ENCODE measurements around the gene DSG2.
A peak's percentile ranks its signal among the peaks of the same experiment; 100 is the strongest.

The DSG2 gene

GRCh38 chr18:31554776-31555175 lies 56.8 kb downstream of the DSG2 start:
- Histone ChIP-seq H3K79me2 (ENCODE audit: insufficient read depth, low read length) (no peaks in the 10 kb centered on the region), H4K20me1 (ENCODE audit: insufficient read depth, low read length) (no peaks in the 10 kb centered on the region), H3K27me3 (ENCODE audit: insufficient read depth, low read length) (no peaks in the 10 kb centered on the region; the same call in 1 of the 2 replicates), H3K36me3 (ENCODE audit: insufficient read depth, low read length) (no peaks in the 10 kb centered on the region), H3K9me3 (ENCODE audit: low read length) (no peaks in the 10 kb centered on the region), H3K27ac (ENCODE audit: low read depth, low read length, poor library complexity, severe bottlenecking) (no peak overlapping the region), H3K9me2 (ENCODE audit: low read depth, low read length) (no peaks in the 10 kb centered on the region), H3K9ac (ENCODE audit: low read length) (no peak overlapping the region), H2AFZ (ENCODE audit: low read length) (no peak overlapping the region), H3K4me1 (ENCODE audit: insufficient read depth, low read length, severe bottlenecking) (no peaks in the 10 kb centered on the region), H3K4me3 (ENCODE audit: low read depth, low read length, poor library complexity, severe bottlenecking) (no peak overlapping the region), H3F3A (ENCODE audit: insufficient read depth, low read length) (no peaks in the 10 kb centered on the region), H3K4me2 (ENCODE audit: low read length) (no peak overlapping the region)
- TF ChIP-seq EZH2 (IDR thresholded peaks at IDR 0.05; ENCODE audit: borderline replicate concordance, low read length): no peak
- TF ChIP-seq, protein P1, sequence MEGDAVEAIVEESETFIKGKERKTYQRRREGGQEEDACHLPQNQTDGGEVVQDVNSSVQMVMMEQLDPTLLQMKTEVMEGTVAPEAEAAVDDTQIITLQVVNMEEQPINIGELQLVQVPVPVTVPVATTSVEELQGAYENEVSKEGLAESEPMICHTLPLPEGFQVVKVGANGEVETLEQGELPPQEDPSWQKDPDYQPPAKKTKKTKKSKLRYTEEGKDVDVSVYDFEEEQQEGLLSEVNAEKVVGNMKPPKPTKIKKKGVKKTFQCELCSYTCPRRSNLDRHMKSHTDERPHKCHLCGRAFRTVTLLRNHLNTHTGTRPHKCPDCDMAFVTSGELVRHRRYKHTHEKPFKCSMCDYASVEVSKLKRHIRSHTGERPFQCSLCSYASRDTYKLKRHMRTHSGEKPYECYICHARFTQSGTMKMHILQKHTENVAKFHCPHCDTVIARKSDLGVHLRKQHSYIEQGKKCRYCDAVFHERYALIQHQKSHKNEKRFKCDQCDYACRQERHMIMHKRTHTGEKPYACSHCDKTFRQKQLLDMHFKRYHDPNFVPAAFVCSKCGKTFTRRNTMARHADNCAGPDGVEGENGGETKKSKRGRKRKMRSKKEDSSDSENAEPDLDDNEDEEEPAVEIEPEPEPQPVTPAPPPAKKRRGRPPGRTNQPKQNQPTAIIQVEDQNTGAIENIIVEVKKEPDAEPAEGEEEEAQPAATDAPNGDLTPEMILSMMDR (IDR thresholded peaks at IDR 0.05; ENCODE audit: low read length): no peak

- Histone ChIP-seq H3K27ac (ENCODE audit: low read depth, low read length, poor library complexity, severe bottlenecking) (no peak overlapping the region), H4K20me1 (ENCODE audit: insufficient read depth, low read length) (no peaks in the 10 kb centered on the region), H3K27me3 (ENCODE audit: insufficient read depth, low read length) (no peaks in the 10 kb centered on the region; the same call in 1 of the 2 replicates), H3K4me1 (ENCODE audit: insufficient read depth, low read length, severe bottlenecking) (no peaks in the 10 kb centered on the region), H3K4me3 (ENCODE audit: low read depth, low read length, poor library complexity, severe bottlenecking) (no peak overlapping the region), H3K9me2 (ENCODE audit: low read depth, low read length) (no peaks in the 10 kb centered on the region), H3K9ac (ENCODE audit: low read length) (no peak overlapping the region), H3K9me3 (ENCODE audit: low read length) (no peaks in the 10 kb centered on the region), H3K36me3 (ENCODE audit: insufficient read depth, low read length) (no peaks in the 10 kb centered on the region), H3K79me2 (ENCODE audit: insufficient read depth, low read length) (no peaks in the 10 kb centered on the region), H2AFZ (ENCODE audit: low read length) (no peak overlapping the region), H3F3A (ENCODE audit: insufficient read depth, low read length) (no peaks in the 10 kb centered on the region), H3K4me2 (ENCODE audit: low read length) (no peak overlapping the region)
- TF ChIP-seq EZH2 (IDR thresholded peaks at IDR 0.05; ENCODE audit: borderline replicate concordance, low read length): no peak
- TF ChIP-seq, protein P1 (IDR thresholded peaks at IDR 0.05; ENCODE audit: low read length): peak; percentile 85
These were observed 58.2 kb downstream of the DSG2 start for GRCh38 chr18:31555971-31556747.

GRCh38 chr18:31557446-31557845 lies 59.5 kb downstream of the DSG2 start:
- no peaks in the 10 kb centered on the region for H3K27me3 ChIP-seq (ENCODE audit: insufficient read depth, low read length)
- no peaks in the 10 kb centered on the region for H3F3A ChIP-seq (ENCODE audit: insufficient read depth, low read length)
- no peaks in the 10 kb centered on the region for H3K4me1 ChIP-seq (ENCODE audit: insufficient read depth, low read length, severe bottlenecking)
- H3K9ac ChIP-seq (ENCODE audit: low read length): no peak overlapping the region
- H4K20me1 ChIP-seq (ENCODE audit: insufficient read depth, low read length): no peaks in the 10 kb centered on the region
- H2AFZ ChIP-seq (ENCODE audit: low read length): no peak overlapping the region
- TF ChIP-seq, protein P1 (IDR thresholded peaks at IDR 0.05; ENCODE audit: low read length): no peak
- TF ChIP-seq EZH2 (IDR thresholded peaks at IDR 0.05; ENCODE audit: borderline replicate concordance, low read length): no peak
- H3K4me3 ChIP-seq (ENCODE audit: low read depth, low read length, poor library complexity, severe bottlenecking): no peak overlapping the region
- H3K4me2 ChIP-seq (ENCODE audit: low read length): no peak overlapping the region
- no peaks in the 10 kb centered on the region for H3K9me2 ChIP-seq (ENCODE audit: low read depth, low read length)
- no peaks in the 10 kb centered on the region for H3K79me2 ChIP-seq (ENCODE audit: insufficient read depth, low read length)
- no peaks in the 10 kb centered on the region for H3K36me3 ChIP-seq (ENCODE audit: insufficient read depth, low read length)
- no peaks in the 10 kb centered on the region for H3K9me3 ChIP-seq (ENCODE audit: low read length)
- no peak overlapping the region for H3K27ac ChIP-seq (ENCODE audit: low read depth, low read length, poor library complexity, severe bottlenecking)

Data from OCI-LY1 (cell line).